SK-N-SH (cell line): Measurements from ENCODE around the gene ORC3. TPM values are rescaled to one million over a fixed set of nuclear protein-coding genes. Genes with fewer than 3 reads are reported as not detected.
"Not testable (repeated sequence)": the region's sequence is repeated elsewhere in the genome, so short reads cannot be mapped to it uniquely, and the experiment has no call there.

Source experiments
- CTCF ChIA-PET: fragments of 300-600, 350-600 bp; formaldehyde crosslinking; extraction: SDS; loops from one replicate; lab custom pipeline; 2021; lab: Yijun Ruan, JAX
- POLR2A ChIA-PET: fragments of 350-600 bp; sonication (Branson Sonifier 250); formaldehyde crosslinking; extraction: SDS; loops from one replicate; lab custom pipeline; 2020; ENCODE audit warnings: antibody characterized with exemption, inconsistent platforms; lab: Yijun Ruan, JAX
- DNase-seq: peaks from one replicate; pipeline ENCODE4 v3.0.0; 2012
- H2AFZ ChIP-seq: fragments of 200-600 bp; sonication (generic); 2 replicates; pipeline ENCODE4 v1.8.1; 2016; ENCODE audit warnings: antibody characterized with exemption, mild to moderate bottlenecking, low read depth
- H3F3A ChIP-seq: fragments of 200-600 bp; sonication (generic); replicated peaks from 2 replicates; pipeline ENCODE3; 2016; ENCODE audit warnings: antibody characterized with exemption, mild to moderate bottlenecking; ENCODE audit not compliant: insufficient read depth
- H3K27ac ChIP-seq, 2 experiments: fragments of 200-500 bp in 1 of 2; fragments of 200-600 bp in 1 of 2; sonication (Bioruptor generic) in 1 of 2; sonication (generic), shearing (Covaris generic) in 1 of 2; 2 replicates each; pipeline versions ENCODE4 v1.5.1 to v1.6.1; 2014 to 2016; ENCODE audit warnings: low read depth in 2 of 2, inconsistent platforms in 1 of 2, low read length in 1 of 2, mild to moderate bottlenecking in 1 of 2, mixed read lengths in 1 of 2
- H3K27me3 ChIP-seq: fragments of 200-600 bp; sonication (generic), shearing (Covaris generic); 2 replicates; pipeline ENCODE4 v1.6.1; 2016; ENCODE audit warnings: mixed run types; ENCODE audit not compliant: insufficient read depth
- H3K36me3 ChIP-seq, 2 experiments: fragments of 200-500 bp in 1 of 2; fragments of 200-600 bp in 1 of 2; sonication (Bioruptor generic) in 1 of 2; sonication (generic) in 1 of 2; replicated peaks in 1 of 2; 2 replicates each; pipeline versions ENCODE3 to v1.5.1; 2014 to 2016; ENCODE audit warnings: low read length in 1 of 2, mild to moderate bottlenecking in 1 of 2; ENCODE audit not compliant: insufficient read depth in 2 of 2, control insufficient read depth in 1 of 2
- H3K4me1 ChIP-seq, 2 experiments: fragments of 200-500 bp in 1 of 2; fragments of 200-600 bp in 1 of 2; sonication (Bioruptor generic) in 1 of 2; sonication (generic), shearing (Covaris generic) in 1 of 2; 2 replicates each; pipeline versions ENCODE4 v1.5.1 to v1.6.1; 2014 to 2016; ENCODE audit warnings: low read depth in 1 of 2, low read length in 1 of 2, mixed run types in 1 of 2; ENCODE audit not compliant: insufficient read depth in 2 of 2, control insufficient read depth in 1 of 2
- H3K4me2 ChIP-seq: fragments of 200-600 bp; sonication (generic), shearing (Covaris generic); 2 replicates; pipeline ENCODE4 v1.6.1; 2017; ENCODE audit warnings: mixed run types
- H3K4me3 ChIP-seq, 2 experiments: fragments of 200-500 bp in 1 of 2; fragments of 200-600 bp in 1 of 2; sonication (Bioruptor generic) in 1 of 2; sonication (generic), shearing (Covaris generic) in 1 of 2; 2 replicates each; pipeline versions ENCODE4 v1.5.1 to v1.8.1; 2014 to 2016; ENCODE audit warnings: low read depth in 2 of 2, inconsistent platforms in 1 of 2, low read length in 1 of 2, mild to moderate bottlenecking in 1 of 2, mixed read lengths in 1 of 2, moderate library complexity in 1 of 2
- H3K79me2 ChIP-seq: fragments of 200-600 bp; sonication (generic); 2 replicates; pipeline ENCODE4 v1.8.1; 2017; ENCODE audit warnings: mild to moderate bottlenecking; ENCODE audit not compliant: insufficient read depth
- H3K9ac ChIP-seq: fragments of 200-600 bp; sonication (generic); 2 replicates; pipeline ENCODE4 v1.6.1; 2017; ENCODE audit warnings: mixed run types
- H3K9me2 ChIP-seq: fragments of 200-600 bp; sonication (generic); 2 replicates; pipeline ENCODE4 v1.6.1; 2017; ENCODE audit warnings: mixed run types
- H3K9me3 ChIP-seq: fragments of 200-600 bp; sonication (generic); 2 replicates; pipeline ENCODE4 v1.6.1; 2017; ENCODE audit warnings: mixed run types, mild to moderate bottlenecking, moderate library complexity
- H4K20me1 ChIP-seq: fragments of 200-600 bp; sonication (generic); 2 replicates; pipeline ENCODE4 v1.6.1; 2017; ENCODE audit warnings: mild to moderate bottlenecking, mixed run types; ENCODE audit not compliant: insufficient read depth
- CHD2 ChIP-seq: fragments of 150-350 bp; IDR thresholded peaks from 2 replicates; pipeline ENCODE4 v1.6.1; 2018; ENCODE audit warnings: low read length; ENCODE audit not compliant: partially characterized antibody
- CTCF ChIP-seq: fragments of 200-600 bp; sonication (generic); IDR thresholded peaks from 2 replicates; pipeline ENCODE4 v1.6.1; 2017; ENCODE audit warnings: antibody characterized with exemption, mild to moderate bottlenecking, moderate library complexity
- EP300 ChIP-seq, 2 experiments: IDR thresholded peaks; 2 replicates each; pipeline versions ENCODE4 v1.4.0 to v1.6.1; 2012; ENCODE audit warnings: borderline replicate concordance in 1 of 2, low read depth in 1 of 2, low read length in 1 of 2
- FOXJ3 ChIP-seq: sonication (generic); formaldehyde crosslinking; IDR thresholded peaks from 2 replicates; pipeline ENCODE4 v1.5.1; 2020; ENCODE audit warnings: mild to moderate bottlenecking, missing genetic modification reagents
- FOXM1 ChIP-seq: IDR thresholded peaks from 2 replicates; pipeline ENCODE4 v1.4.0; 2012; ENCODE audit warnings: low read depth, mild to moderate bottlenecking
- GABPA ChIP-seq: IDR thresholded peaks from 2 replicates; pipeline ENCODE4 v1.4.0; 2012; ENCODE audit warnings: low read depth, mild to moderate bottlenecking
- GATA2 ChIP-seq: sonication (generic); formaldehyde crosslinking; IDR thresholded peaks from 2 replicates; pipeline ENCODE4 v1.5.0; 2020; ENCODE audit warnings: mild to moderate bottlenecking, missing genetic modification reagents
- JUND ChIP-seq: IDR thresholded peaks from 2 replicates; pipeline ENCODE4 v1.4.0; 2012
- MAX ChIP-seq: IDR thresholded peaks from 2 replicates; pipeline ENCODE4 v1.4.0; 2012; ENCODE audit warnings: low read depth
- MXI1 ChIP-seq: IDR thresholded peaks from 2 replicates; pipeline ENCODE4 v1.6.1; 2012; ENCODE audit warnings: mild to moderate bottlenecking, low read depth, low read length, improper control_type of control experiment
- NFIC ChIP-seq: IDR thresholded peaks from 2 replicates; pipeline ENCODE4 v1.4.0; 2012; ENCODE audit warnings: borderline replicate concordance
- NRF1 ChIP-seq: IDR thresholded peaks from 2 replicates; pipeline ENCODE4 v1.6.1; 2012; ENCODE audit warnings: low read depth, mild to moderate bottlenecking, low read length
- POLR2AphosphoS5 ChIP-seq: IDR thresholded peaks from 2 replicates; pipeline ENCODE4 v1.6.1; 2012; ENCODE audit warnings: low read depth, low read length
- RXRA ChIP-seq: IDR thresholded peaks from 2 replicates; pipeline ENCODE4 v1.4.0; 2012; ENCODE audit warnings: low read depth, mild to moderate bottlenecking, borderline replicate concordance
- SMC3 ChIP-seq: IDR thresholded peaks from 2 replicates; pipeline ENCODE4 v1.6.1; 2012; ENCODE audit warnings: low read depth, low read length, improper control_type of control experiment
- TCF12 ChIP-seq: IDR thresholded peaks from 2 replicates; pipeline ENCODE4 v1.4.0; 2012
- USF2 ChIP-seq: fragments of 150-350 bp; IDR thresholded peaks from 2 replicates; pipeline ENCODE4 v1.6.1; 2017; ENCODE audit warnings: antibody characterized with exemption, low read length, low read depth, borderline replicate concordance
- WGBS: methylation state at CpG from one replicate; pipeline ENCODE4 v1.1.6; 2017; ENCODE audit warnings: low lambda C conversion rate; 5-methylcytosine and 5-hydroxymethylcytosine counted together
- polyA plus RNA-seq, 3 experiments: library from polyadenylated mRNA; depleted of rRNA; stranded (reverse); fragments of >200 nt; gene quantifications; 2 replicates each; pipeline ENCODE4 v1.2.3, GENCODE V29; 2012

The ORC3 gene
- polyA plus RNA-seq, 1 of the 3 experiments (the other 2 are of a cell fraction), result 13.3 TPM

GRCh38 chr6:87701676-87702588, 112.0 kb downstream of the ORC3 start, which contains the start of gene AKIRIN2 (continued):
- no peak for TF ChIP-seq CTCF
- TF ChIP-seq RXRA, result no peak
- TF ChIP-seq FOXJ3, result no peak
- no peak; a peak in 1 of 4 replicates for TF ChIP-seq EP300 (IDR thresholded peaks at IDR 0.05; ENCODE audit: borderline replicate concordance in 1 of 2, low read depth in 1 of 2, low read length in 1 of 2)
- peak; percentile 60 for TF ChIP-seq CHD2
- TF ChIP-seq NFIC, result peak; percentile 3; the same call in 1 of the 2 replicates
- TF ChIP-seq TCF12, result no peak; the same call in 1 of the 2 replicates
- TF ChIP-seq POLR2AphosphoS5, result peak; percentile 92
- no peak for TF ChIP-seq JUND
- TF ChIP-seq FOXM1, result peak; percentile 59; the same call in 1 of the 2 replicates
- TF ChIP-seq GABPA, result peak; percentile 81
- TF ChIP-seq USF2, result no peak

- Histone ChIP-seq H3K9me3 (no peaks in the 10 kb centered on the region), H3K27me3 (no peaks in the 10 kb centered on the region), H3K27ac (peak overlapping the region; percentile 92 to 97), H3K36me3 (no peaks in the 10 kb centered on the region), H3K4me2 (peak overlapping the region; percentile 56), H4K20me1 (peaks cover 31% of the 10 kb centered on the region), H3K9me2 (no peaks in the 10 kb centered on the region), H3K4me1 (peaks cover 4 to 16% of the 10 kb centered on the region in 2 experiments), H3K9ac (peak overlapping the region; percentile 63; the same call in 1 of the 2 replicates), H3K4me3 (peak overlapping the region; percentile 61 to 93), H3K79me2 (peaks cover 44% of the 10 kb centered on the region), H2AFZ (peak overlapping the region; percentile 75), H3F3A (peaks cover 56% of the 10 kb centered on the region)
- TF ChIP-seq JUND, result no peak
- no peak for TF ChIP-seq SMC3
- 0 out of 2 replicates have a peak, but pooled peaks have one; percentile 7 for TF ChIP-seq GATA2
- TF ChIP-seq NFIC, result no peak
- TF ChIP-seq NRF1, result no peak
- 0 out of 2 replicates have a peak, but pooled peaks have one; percentile 1 for TF ChIP-seq MXI1
- no peak for TF ChIP-seq MAX
- ChIA-PET CTCF (interaction anchor here (0.8 to 1.0 kb wide), 5 partner anchors 11 to 96 kb away, joined by 3 to 4 read pairs (median 3); no protein-coding TSS in a partner anchor), POLR2A (interaction anchor here (0.5 to 1.8 kb wide), 3 partner anchors 21 to 136 kb away, joined by 3 to 12 read pairs (median 3); no protein-coding TSS in a partner anchor)
- peak; percentile 44 for DNase-seq
- whole genome bisulfite sequencing, result 3% methylated on average over 7 of the region's 7 CpGs
Observed at GRCh38 chr6:87702589-87702945, 112.6 kb downstream of the ORC3 start.

GRCh38 chr6:87703039-87703438, 113.1 kb downstream of the ORC3 start:
- Histone ChIP-seq H3K79me2 (peaks cover 40% of the 10 kb centered on the region), H2AFZ (peak overlapping the region; percentile 75), H4K20me1 (peaks cover 26% of the 10 kb centered on the region), H3K4me1 (peaks cover 2 to 12% of the 10 kb centered on the region in 2 experiments), H3K27ac (peak overlapping the region; percentile 92 to 97), H3K4me3 (peak overlapping the region; percentile 61 to 93), H3K9ac (peak overlapping the region; percentile 63; the same call in 1 of the 2 replicates), H3F3A (peaks cover 51% of the 10 kb centered on the region), H3K4me2 (peak overlapping the region; percentile 56)
- DNase-seq, H3K27me3 ChIP-seq, H3K9me3 ChIP-seq, H3K36me3 ChIP-seq, H3K9me2 ChIP-seq: not testable (repeated sequence)
- ChIA-PET CTCF (interaction anchor here (0.8 to 1.0 kb wide), 3 partner anchors 11 to 28 kb away, joined by 3 read pairs; no protein-coding TSS in a partner anchor), POLR2A (interaction anchor here (1.8 kb wide), 1 partner anchor 70 kb away, joined by 12 read pairs; no protein-coding TSS in a partner anchor)
- WGBS, result 72% methylated on average over 19 of the region's 19 CpGs
